Sciatic nerve (tissue), 2 donors: ENCODE measurements around the gene PPTC7. TPM values are rescaled to one million over a fixed set of nuclear protein-coding genes. Genes with fewer than 3 reads are reported as not detected.

ENCODE experiments used
- ATAC-seq: fragments of 200-7000 bp; cut with Tn5 transposase; one replicate; pipeline ENCODE4 v1.9.1; 2020; ENCODE audit warnings: mild to moderate bottlenecking, moderate library complexity
- DNase-seq: peaks from one replicate; pipeline ENCODE4 v3.0.0-alpha.2; 2020; ENCODE audit warnings: low spot score
- intact Hi-C: fragments of 100-400 bp; cut with DNase I; formaldehyde crosslinking; loops from one replicate; pipeline ENCODE4 v1.14.2; 2022
- total RNA-seq: library from RNA; stranded (reverse); fragmentation: NEBNext Ultra II Directional; extraction: Animal tissue kit (Norgen Biotek cat#: 25700); gene quantifications from one replicate; pipeline ENCODE4 v1.2.1, GENCODE V29; 2021
- donor health status: DM: no; HTN: no; CAD: no.
- donor health status: DM: no; HTN: no; CAD: no.

The PPTC7 gene
- total RNA-seq, 1 donor from 2014 or later: 23.8 TPM

DNA sequence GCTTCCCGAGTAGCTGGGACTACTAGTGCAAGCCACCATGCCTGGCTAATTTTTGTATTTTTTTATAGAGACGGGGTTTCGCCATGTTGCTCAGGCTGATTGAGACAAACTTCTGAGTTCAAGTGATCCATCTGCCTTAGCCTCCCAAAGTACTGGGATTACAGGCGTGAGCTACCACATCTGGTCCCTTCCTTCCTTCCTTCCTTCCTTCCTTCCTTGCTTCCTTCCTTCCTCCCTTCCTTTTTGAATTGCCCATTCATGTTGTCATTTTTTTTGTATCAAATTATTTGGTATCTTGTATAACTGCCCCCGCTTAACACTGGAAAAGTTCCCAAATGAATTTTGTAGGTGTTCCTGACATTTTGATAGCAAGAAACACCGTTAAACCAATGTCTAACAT, 69.3 kb downstream of the PPTC7 start:
- ATAC-seq (no peak), DNase-seq (no peak)
- intact Hi-C loops: loop anchor here (10.0 kb wide), 1 partner anchor 81 kb away; no protein-coding TSS in a partner anchor

DNA sequence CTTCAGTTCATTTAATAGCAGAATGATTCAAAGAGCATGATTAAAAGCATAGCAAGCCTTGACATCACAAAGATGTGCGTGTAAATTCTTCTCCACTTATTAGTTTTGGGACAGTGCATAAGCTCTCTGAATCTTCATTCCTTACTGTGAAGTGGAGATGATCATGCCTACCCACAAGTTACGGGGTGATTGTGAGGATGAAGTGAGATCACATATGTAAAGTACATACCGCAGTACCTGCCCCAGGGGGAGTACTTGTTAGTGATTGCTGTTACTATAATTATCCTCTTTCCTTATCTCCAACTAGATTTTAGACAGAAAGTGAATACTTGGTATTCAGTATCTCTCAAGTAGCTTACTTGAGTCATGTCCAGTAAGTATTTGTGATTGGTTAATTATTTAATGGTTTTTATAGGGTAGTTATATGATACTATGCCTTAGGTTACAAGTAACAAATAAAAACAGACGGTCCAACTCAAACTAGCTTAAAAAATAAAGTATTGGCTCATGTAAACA, 75.0 kb downstream of the PPTC7 start:
- ATAC-seq (no peak), DNase-seq (no peak)
- intact Hi-C loops: no loop called here

DNA sequence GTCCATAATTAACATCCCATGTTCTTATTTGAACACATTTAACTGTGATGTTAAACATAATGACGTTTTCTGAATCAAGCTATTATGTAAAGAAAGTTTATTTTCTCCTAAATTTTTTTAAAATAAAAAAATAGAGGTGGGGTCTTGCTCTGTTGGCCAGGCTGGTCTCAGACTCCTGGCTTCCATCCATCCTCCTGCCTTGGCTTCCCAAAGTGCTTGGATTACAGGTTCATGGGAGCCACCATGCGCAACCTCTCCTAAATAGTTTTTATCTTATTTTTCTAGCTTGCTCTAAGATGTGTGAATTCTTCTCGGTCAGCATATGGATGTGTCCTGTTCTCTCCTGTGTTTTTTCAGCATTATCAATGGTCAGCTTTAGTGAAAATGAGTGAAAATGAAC, 77.8 kb downstream of the PPTC7 start:
- no peak for ATAC-seq
- intact Hi-C loops: no loop called here
- DNase-seq: no peak

DNA sequence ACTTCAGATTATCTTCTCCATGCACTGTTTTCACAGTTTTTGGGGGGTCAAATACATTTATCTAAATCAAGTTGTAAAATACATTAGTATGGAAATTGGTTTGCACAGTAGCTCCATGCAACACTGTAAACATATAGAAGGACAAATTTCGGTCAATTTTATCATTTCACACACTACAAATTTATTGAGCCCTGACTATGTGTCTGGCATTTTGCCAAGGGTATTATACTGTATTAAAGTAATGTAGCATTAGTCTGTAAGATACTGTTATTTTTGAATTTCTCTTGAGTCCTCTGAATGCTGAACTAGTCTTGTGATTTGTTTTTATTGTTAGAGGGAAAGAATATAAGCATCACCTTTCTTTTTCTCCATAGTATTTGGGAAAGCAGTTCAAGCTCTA, 79.7 kb downstream of the PPTC7 start:
- DNase-seq: no peak
- intact Hi-C loops: no loop called here

DNA sequence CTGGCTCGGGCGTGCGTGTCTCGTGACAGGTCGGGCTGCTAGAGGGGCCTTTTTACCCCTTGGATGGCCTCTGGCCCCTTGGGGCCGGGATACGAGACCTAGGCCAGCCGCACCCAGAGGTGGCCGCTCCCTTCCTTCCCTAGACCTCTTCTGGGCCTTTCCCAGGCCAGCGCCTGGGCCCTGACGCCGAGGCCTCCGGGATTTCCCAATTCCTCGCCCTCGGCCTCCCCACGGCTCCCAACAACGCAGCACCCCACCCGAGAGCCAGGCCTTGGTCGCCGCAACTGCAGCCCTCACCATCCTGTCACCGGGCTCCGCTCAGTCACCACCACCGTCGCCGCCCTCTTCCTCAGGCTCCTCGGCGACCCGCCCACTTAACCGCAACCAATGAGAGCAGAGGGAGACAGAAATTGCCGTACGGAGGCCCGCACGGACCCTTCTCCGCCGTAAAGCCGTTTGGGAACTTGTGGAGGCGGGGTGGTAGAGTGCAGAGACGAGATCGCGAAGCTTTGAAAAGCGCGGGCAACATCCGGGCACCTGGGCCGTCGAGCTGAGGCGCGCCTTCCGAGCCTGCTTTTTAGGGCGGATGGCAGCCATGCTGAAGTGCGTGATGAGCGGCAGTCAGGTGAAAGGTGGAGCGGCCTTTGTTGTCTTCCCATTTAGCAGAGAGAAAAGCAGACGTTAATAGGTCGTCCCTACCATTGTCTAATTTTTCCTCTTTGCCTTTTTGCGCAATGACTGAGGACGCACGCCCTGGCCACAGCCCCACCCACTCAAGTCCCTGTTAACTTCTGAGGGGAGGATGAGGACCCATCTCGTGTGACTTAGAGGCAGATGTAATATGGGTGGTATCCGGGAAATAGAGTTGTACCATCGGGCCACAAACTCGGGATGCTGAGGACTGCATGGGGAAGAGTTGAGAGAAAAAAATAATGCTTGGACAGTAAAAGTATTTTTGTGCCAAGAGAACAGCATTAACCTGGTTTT, 81.1 kb downstream of the PPTC7 start, which contains the start of the genes RAD9B and VPS29:
Gene RAD9B, plus strand, starts transcription at position 580 of the 987 bp plus-strand sequence. Its CDS starts 7 bp downstream, at position 587.
Gene VPS29, minus strand, starts transcription at position 360 of the 987 bp plus-strand sequence. Its CDS starts 60 bp downstream, at position 300.
- intact Hi-C loops: no loop called here
- ATAC-seq: peak; percentile 99
- DNase-seq: peak; percentile 99

More for the DNA sequence above, 79.7 kb downstream of the PPTC7 start:
- no peak for ATAC-seq

DNA sequence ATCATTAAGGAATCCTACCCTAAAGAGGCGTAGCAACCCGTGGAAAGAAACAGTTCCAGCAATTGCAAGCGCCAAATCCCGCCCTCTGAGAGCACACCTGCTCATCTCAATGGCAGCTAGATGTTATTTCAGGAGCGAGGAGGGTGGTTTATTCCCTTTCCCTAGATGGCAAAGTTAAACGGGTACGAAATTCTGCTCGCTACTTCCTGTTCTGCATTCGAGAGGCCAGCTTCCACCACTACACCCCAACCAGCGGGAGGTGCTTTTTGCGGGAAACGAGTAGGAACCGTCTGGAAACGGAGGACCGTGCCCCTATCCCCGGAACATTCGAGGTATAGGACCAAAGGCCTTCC, 81.7 kb downstream of the PPTC7 start:
- DNase-seq (no peak), ATAC-seq (peak; percentile 18)
- intact Hi-C loops: no loop called here

DNA sequence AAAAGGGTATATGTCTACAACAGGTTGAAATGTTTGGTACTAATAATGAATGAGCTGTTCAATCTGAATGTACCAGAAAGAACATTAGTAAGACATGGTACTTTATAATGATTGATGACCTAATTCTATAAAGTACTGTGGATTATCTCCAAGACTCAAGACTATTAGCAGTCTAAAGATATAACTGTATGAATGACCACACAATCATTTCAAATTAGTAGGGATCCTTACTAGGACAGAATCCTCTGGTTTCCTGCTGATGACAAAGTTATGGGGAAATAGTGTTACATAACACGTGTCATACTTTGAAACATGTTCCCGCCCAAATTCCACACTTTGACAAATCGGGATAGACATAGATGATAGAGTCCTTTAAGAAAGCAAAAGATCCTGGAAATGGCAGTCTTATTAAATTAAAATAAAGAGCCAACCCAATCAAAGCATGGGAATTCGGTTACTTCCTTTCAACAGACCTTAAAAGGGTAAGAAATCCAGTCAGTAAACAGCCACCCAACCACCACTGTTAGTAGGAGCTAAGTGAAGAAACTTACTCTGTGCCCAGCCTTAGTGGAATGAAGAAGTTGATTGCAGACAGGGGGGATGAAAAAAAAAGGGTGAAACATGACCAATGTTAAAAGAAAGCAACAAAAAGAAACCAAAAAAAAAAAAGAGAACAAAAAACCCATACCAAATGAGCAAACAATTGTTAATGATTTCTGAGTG, 84.0 kb downstream of the PPTC7 start:
- ATAC-seq (no peak), DNase-seq (no peak)
- intact Hi-C loops: no loop called here

Other genes with a start within 250 kb of the PPTC7 start
- gene ANAPC7, start 179.6 kb downstream of the PPTC7 start, total RNA-seq: 62.7 TPM
- gene ARPC3, start 133.0 kb downstream of the PPTC7 start, total RNA-seq: 109 TPM
- gene GPN3, start 115.1 kb downstream of the PPTC7 start, total RNA-seq: 18.7 TPM
- gene FAM216A, start 114.5 kb downstream of the PPTC7 start, total RNA-seq: 5.8 TPM
- 102 TPM for gene VPS29, start 81.2 kb downstream of the PPTC7 start, total RNA-seq
- gene RAD9B, start 81.0 kb downstream of the PPTC7 start, total RNA-seq: 2.9 TPM
- 41.0 TPM for gene TCTN1, start 30.8 kb upstream of the PPTC7 start, total RNA-seq
- gene HVCN1, start 105.8 kb upstream of the PPTC7 start, total RNA-seq: 7.5 TPM
- 111 TPM for gene PPP1CC, start 159.6 kb upstream of the PPTC7 start, total RNA-seq